Measurements from ENCODE around the gene STARD3. TPM values are rescaled to one million over a fixed set of nuclear protein-coding genes. Genes with fewer than 3 reads are reported as not detected.
A peak's percentile ranks its signal among the peaks of the same experiment; 100 is the strongest.

STARD3 gene
- total and polyA plus RNA-seq, 9 of the 15 experiments (the other 6 are each of a cell fraction or from before 2014, with no cell fraction given): 0.63 to 87.0 (median 46.0) TPM

- peak; percentile 22 for TF ChIP-seq HMGN3 (IDR thresholded peaks at IDR 0.05; ENCODE audit: borderline replicate concordance, extremely low read depth, insufficient read length, low read depth, low read length)
- no peak for TF ChIP-seq POU5F1 (IDR thresholded peaks at IDR 0.05; ENCODE audit: borderline replicate concordance, low read depth, low read length, partially characterized antibody)
- TF ChIP-seq MXI1 (IDR thresholded peaks at IDR 0.05; ENCODE audit: low read depth, low read length): no peak
- TF ChIP-seq SMARCA5 (IDR thresholded peaks at IDR 0.05): 0 out of 2 replicates have a peak, but pooled peaks have one; percentile 48
- peak; percentile 48; the same call in 1 of the 2 replicates for TF ChIP-seq L3MBTL2 (IDR thresholded peaks at IDR 0.05)
- TF ChIP-seq, protein P1, sequence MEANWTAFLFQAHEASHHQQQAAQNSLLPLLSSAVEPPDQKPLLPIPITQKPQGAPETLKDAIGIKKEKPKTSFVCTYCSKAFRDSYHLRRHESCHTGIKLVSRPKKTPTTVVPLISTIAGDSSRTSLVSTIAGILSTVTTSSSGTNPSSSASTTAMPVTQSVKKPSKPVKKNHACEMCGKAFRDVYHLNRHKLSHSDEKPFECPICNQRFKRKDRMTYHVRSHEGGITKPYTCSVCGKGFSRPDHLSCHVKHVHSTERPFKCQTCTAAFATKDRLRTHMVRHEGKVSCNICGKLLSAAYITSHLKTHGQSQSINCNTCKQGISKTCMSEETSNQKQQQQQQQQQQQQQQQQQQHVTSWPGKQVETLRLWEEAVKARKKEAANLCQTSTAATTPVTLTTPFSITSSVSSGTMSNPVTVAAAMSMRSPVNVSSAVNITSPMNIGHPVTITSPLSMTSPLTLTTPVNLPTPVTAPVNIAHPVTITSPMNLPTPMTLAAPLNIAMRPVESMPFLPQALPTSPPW (CRISPR knock-in tag; IDR thresholded peaks at IDR 0.05): peak; percentile 61; the same call in 1 of the 2 replicates
- TF ChIP-seq ZNF766 (CRISPR knock-in tag; conservative IDR thresholded peaks at IDR 0.05): 0 out of 2 replicates have a peak, but pooled peaks have one; percentile 33
- TF ChIP-seq DPF2 (IDR thresholded peaks at IDR 0.05): no peak
- TF ChIP-seq MEF2D (tag; conservative IDR thresholded peaks at IDR 0.05; ENCODE audit: low read depth): no peak
- peak; percentile 58 for TF ChIP-seq GTF3C2 (IDR thresholded peaks at IDR 0.05; ENCODE audit: borderline replicate concordance, extremely low read depth, insufficient read length)
- peak; percentile 82 for TF ChIP-seq BHLHE40 (IDR thresholded peaks at IDR 0.05; ENCODE audit: low read length)
- peak; percentile 91 for TF ChIP-seq ZNF436 (CRISPR knock-in tag; IDR thresholded peaks at IDR 0.05)
- TF ChIP-seq YY1 (IDR thresholded peaks at IDR 0.05; ENCODE audit: borderline replicate concordance in 1 of 3, control insufficient read depth in 1 of 3, extremely low read depth in 1 of 3, insufficient read depth in 3 of 3, insufficient read length in 1 of 3, insufficient replicate concordance in 2 of 3, low read depth in 1 of 3, low read length in 2 of 3): peak in 1 of 3 experiments; percentile 22
- peak; percentile 99 for TF ChIP-seq ZFP36 (IDR thresholded peaks at IDR 0.05; ENCODE audit: low read depth, low read length, partially characterized antibody)
- TF ChIP-seq GATAD2B (IDR thresholded peaks at IDR 0.05; ENCODE audit: borderline replicate concordance): 0 out of 2 replicates have a peak, but pooled peaks have one; percentile 31
- peak; percentile 32 for TF ChIP-seq TBP (optimal IDR thresholded peaks at IDR 0.05; ENCODE audit: low read depth, low read length)
- peak; percentile 89 for TF ChIP-seq BCOR (IDR thresholded peaks at IDR 0.05)
- TF ChIP-seq HNRNPL (IDR thresholded peaks at IDR 0.05; ENCODE audit: low read depth, low read length): 0 out of 2 replicates have a peak, but pooled peaks have one; percentile 7
- peak; percentile 78 for TF ChIP-seq RBM25 (IDR thresholded peaks at IDR 0.05; ENCODE audit: low read depth, low read length, severe bottlenecking)
- TF ChIP-seq E2F6 (IDR thresholded peaks at IDR 0.05; ENCODE audit: borderline replicate concordance in 1 of 2, extremely low read depth in 1 of 2, insufficient read depth in 1 of 2, insufficient read length in 1 of 2, low read depth in 1 of 2, low read length in 1 of 2, poor library complexity in 1 of 2, severe bottlenecking in 1 of 2): peak; percentile 55 to 92
These were observed 19.3 kb upstream of the STARD3 start (continued) for GRCh38 chr17:39617446-39618245.
